ENCODE results near the gene OXTR.

OXTR gene

DNA sequence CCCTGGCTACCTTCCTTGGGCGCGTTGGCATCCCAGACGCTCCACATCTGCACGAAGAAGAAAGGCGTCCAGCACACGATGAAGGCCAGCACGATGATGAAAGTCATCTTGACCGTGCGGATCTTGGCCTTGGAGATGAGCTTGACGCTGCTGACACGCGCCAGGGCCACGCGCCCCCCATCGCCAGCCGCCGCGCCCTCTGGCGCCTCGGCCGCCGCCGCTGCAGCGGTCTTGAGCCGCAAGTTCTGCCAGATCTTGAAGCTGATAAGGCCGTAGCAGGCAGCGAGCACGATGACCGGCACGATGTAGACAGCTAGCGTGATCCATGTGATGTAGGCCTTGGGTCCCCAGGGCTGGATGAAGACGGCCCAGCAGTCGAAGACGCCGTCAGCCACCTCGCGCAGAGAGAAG lies 2.2 kb downstream of the OXTR start:
- no peak for DNase-seq

DNA sequence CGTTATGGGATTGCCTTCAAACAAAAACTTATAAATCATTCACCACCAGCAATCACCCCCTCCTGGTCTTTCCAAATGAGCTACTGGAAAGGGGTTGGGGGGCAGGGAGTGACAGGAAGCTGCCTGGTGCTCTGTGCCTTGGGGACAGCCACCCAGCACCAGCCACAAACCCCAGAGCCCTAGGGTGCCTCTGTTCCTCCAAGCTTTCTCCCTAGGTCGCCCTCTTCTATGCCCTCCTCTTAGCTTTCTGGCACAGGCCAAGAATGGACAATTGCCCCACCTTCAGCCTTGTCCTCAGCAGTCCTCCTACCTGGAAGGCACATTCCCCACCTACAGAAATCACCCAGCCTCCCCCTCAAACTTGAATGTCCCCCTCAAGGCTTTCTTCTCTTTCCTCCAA lies 3.3 kb downstream of the OXTR start:
- DNase-seq, result no peak

DNA sequence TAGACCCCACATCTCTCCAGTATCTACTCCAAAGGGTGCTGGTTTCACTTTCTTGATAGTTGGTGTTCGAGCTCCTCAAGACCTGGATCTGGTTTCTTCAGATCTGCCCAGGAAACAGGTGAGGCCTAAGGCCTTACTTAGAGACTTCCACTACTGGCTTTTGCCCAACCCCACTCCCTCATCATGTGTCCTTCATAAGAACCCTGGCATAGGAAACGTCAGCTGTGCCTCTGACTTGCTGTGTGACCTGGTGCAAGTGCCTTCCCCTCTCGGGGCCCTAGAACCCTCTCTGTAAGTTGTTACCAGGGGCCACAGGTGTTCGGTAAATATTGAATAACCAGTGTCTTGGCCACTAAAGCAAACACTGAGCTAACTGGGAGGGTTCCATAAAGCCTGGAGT lies 3.9 kb downstream of the OXTR start:
- DNase-seq, result no peak

DNA sequence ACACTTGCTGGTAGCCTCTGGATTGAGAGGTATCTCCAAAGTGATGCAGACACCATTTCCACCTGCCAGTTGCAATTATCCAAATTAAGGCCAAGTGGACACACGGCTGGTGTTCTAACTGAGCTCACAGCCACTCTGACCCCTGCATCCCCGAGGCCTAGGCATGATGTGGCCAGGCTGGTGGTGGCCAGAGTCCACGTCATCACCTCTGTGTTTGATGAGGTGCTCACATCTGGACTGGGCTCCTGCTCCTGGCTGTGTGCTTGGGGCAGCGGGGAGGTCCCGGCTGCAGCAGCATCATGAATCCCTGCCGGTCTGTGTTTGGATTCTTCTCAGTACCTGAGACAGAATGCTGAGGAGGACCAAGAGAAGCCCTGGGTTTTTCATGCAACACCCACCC lies 4.9 kb downstream of the OXTR start:
- no peak for DNase-seq

DNA sequence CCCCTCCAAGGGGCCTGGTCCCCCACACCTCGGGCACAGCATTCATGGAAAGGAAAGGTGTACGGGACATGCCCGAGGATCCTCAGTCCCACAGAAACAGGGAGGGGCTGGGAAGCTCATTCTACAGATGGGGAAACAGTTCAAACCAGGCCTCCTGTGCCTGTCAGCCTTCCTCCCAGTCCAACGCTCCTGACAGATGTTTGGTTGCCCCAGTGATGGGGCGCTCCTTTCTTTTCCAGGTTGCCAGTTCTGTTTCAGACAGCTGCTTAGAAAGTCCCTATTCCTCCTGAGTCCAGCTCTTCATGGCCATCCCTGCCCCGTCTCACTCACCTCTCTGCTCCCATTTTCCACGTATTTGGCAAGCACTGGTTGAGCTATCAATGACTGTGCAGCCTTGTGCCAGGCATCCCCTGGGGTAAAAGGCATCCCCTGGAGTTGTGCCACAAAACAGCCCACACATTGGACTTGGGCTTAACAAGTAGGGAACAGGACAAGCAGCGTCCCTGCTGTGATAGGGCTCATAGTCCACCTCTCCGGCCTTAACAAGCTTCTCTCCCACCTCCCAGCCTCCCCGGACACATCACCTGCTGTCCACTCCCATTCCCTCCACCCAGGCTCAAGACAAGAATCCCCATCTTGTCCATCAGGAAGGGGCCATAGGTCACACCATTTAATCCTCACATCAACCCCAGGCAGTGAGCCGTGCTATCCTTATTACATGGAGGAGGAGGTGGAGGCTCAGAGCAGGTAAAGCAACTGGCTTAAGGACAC lies 6.6 kb downstream of the OXTR start:
- no peak for DNase-seq

DNA sequence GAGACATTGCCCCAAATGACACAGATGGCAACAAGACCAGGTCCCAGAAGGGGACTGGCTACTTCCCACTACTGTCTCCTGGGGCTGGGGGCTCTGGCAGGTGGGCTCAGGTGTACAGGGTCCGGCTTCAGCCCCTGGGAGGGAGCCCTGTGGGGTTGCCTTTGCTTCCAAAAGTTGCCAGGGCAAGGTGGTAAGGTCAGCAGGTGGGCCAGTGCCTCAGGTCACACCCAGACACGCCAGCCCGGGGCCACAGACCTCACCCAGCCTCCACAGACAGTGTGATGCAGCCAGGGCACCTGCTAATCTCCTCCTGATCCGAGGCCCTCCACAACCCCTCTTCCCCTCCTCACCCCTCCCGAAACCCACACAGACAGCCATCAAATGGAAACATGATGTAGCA lies 7.5 kb downstream of the OXTR start:
- no peak for DNase-seq

DNA sequence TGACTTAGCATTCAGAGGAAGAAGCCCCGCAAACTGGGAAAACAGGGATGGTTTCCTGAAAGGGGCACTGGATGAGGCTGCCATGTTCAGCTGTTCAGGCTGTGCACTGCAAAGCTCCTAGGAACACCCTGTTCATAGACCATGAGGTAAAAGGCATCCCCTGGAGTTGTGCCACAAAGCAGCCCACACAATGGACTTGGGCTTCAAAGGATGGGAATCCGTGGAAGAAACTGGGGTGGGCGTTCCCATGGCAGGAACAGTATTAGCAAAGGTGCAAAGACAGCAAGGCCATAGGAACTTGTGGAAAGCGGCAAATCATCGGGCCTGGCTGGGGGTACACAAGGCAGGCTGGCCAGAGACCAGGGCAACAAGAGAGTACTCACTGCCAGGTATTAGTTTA lies 8.9 kb downstream of the OXTR start:
- no peak for DNase-seq

DNA sequence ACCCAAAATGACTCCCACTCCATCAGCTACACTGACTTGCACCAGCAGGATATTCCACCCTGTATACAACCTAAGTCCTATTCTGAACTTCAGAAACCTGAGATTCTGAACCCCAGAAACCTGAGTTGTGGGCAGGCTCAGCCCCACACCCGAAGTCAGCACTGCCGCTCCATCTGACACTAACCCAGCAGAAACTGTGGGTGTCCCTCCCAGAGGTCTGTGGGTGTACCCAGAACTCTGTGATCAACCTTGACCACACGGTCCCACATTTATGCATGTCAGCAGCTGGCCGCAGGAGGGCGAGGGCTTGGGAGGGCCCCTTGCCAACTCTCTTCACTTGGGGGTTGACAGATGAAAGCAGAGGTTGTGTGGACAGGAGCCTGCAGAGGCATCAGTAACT lies 9.3 kb downstream of the OXTR start:
- no peak for DNase-seq

DNA sequence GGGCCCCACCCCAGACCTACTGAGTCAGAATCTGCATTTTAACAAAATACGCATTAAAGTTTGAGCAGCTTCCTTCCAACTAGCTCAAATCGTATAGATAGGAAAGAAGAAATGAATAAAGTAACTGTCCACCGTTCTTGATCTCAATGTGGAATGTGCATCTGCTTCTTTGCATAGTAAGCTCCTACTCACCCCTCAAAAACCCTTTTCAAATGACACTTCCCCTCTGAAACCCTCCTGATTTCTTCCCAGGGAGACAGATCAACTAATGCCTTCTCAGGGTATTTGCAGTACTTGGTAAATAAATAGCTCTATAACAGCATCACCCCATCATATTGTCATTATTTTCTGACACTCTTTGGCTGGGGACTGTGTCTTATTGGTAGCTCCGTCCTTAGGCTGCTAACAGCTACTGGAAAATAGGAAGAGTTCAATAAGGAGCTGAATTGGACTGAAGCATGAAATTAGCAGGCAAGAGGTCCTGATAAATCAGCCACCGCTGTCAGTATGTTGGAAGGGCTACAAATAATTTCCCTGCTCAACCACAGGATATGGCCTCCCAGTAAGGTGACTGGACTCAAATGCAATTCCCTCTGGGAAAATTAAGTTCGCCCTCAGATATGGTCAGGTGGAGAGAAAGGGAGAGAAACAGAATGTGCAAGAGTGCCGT lies 10.2 kb downstream of the OXTR start:
- DNase-seq, result no peak

DNA sequence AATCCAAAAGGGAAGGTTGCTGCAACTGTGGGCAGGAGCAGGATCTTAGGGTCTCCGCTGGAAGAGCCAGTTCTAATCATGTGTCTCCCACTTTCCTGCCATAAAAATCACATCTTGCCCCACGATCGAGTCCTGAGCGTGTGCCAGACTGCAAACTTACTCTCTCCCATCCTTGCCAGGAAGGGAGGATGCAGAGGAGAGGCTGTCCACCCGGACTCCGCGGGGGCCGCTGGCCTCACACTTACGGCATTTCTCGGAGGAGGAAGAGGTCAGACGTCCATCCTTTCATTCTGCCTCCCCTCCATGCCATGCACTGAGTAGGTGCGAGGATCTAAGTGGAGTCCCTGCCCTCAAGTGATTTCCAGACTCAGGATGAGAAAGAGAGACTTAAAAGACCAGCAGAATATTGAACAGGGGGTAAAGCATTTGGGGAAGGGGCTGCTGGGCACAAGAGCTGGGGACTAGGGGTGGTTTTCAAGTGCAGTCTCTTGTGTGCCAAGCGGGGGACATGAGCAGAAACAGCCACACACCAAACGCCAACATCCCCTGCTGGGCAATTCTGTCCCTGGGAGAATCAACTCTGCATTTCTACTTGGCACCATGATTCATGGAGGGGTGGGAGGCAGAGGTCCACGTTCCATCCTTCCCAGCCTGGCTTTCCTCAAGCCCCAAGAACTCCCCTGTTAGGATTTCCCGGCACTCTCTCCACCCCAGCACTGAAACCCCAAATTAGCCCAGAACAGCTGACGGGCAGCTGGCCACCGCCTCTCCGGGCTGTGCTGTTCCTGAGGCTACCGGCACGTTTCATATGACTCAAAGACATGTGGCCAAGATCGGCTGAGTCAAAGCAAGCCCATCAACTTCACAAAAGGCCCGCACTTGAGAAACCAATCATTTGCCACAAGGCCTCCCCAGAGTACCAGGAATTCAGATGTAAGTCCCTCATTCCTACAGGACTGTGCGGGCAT lies 11.6 kb downstream of the OXTR start:
- no peak for DNase-seq

DNA sequence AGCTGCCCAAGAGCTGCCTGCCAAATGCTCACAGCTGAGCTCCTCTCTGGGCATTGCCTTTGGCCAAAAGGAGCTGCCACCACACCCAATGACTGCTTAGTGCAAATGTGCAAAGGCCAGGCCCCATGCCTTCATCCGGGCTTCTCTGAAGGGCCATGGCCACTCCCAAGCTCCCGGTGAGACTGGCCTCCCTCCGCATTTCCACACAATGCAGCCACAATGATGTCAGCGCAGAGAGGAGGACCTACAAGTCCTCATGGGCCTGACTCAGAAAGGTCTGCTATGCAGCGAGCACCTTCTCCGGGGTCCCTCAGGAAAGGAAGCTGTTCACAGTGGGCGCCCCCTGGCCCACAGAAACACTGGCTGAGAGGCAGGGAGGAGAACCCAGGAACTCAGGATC lies 12.7 kb downstream of the OXTR start:
- no peak for DNase-seq

DNA sequence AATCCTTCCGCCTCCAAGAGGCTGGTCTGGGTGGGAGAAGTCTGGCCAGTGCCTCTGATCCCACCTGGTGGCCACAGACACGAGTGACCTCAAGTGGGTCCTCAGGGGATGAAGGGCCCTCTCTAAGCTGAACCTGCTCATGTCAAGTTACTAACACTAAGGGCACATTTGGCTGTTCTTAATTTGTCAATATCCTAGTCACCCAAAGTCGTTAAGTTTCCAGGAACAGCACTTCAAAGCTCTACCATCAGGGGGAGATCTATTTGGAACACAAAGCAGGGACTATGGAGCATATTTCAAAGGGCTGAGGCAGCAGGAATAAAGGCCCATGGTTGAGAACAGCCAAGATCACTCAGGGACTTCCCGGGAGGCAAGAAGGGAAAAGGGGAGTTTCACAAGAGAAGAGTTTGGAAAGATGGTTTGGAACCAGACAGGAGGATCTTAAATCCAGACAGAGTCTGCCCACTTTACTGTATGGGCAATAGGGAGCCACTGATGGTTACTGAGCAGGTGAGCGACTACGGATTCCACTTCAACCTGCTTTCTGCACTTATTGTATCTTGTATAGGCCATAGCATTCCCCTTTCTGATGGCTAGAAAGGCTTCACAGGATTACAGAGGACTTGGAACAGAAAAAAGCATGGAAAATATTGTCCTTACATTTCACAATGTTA lies 13.7 kb downstream of the OXTR start:
- no peak for DNase-seq

DNA sequence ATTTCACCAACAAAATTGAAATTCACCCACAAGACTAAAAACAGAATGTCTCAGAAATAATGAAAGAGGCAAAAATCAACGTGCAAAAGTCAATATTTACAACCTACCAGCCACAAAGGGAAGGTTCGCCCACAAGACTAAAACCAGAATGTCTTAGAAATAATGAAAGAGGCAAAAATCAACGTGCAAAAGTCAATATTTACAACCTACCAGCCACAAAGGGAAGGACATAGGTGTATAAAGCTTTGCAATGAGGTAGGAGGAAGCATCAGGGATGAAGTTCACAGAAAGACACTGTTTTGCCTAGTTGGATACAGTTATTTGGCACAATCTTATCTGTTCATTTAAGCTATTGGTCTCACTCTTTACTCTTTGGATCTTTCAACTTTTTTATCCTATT lies 14.3 kb downstream of the OXTR start:
- DNase-seq, result no peak

DNA sequence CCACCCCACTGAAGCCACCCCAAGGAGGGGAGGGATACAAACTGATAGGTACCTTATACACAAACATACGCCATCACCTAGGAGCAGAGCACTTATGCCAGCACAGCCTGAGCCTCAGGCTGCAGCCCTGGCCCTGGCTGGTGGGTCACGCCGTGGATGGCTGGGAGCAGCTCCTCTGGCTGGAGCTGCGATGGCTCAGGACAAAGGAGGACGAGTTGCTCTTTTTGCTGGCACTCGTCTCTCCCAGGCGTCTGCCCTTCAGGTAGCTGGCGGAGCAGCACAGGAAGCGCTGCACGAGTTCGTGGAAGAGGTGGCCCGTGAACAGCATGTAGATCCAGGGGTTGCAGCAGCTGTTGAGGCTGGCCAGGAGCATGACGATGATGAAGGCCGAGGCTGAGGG lies 16.6 kb downstream of the OXTR start:
- no peak for DNase-seq

DNA sequence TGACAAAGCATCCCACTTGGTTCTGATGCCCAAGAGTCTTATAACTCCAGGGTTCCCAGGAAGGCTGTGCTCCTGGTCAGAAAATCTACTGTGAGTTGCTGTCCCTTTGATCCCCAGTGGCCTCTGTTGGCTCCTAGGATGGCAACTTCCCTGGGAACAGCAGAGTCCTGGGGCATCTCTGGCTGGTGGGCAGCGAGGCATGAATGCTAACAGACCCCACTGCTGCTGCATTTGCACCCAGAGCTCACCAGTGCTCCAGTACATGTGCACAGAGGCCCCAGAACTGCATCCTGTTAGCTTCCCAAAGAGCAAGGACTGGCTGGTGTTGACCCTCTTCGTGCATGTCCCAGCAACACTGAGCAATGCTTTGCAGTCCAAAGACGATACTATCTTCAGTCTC lies 20.1 kb downstream of the OXTR start:
- no peak for DNase-seq

DNA sequence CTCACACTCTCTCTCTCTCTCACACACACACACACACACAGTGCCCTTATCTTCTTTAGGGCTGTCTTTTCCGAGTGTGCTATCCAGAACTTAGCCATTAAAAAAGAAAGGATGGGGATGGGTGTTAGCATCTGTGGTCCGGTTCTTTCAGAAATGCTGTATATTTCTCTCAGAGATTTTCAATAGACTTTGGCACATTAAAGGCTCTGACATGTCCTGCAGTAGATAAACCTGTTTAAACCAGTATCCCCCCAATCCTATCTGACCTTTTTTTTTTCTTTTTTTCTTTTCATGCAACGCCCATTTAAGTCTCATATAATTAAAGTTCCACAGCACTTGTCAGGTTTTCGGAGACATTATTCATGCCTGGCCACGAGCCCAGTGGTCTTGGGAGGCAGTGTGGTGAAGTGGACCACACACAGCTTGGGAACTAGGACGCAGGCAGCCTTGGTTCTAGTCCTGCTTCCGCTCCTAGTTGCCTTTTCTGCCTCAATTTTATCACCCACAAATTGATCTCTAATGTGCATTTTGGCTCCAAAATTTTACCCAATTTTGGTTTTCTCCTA lies 22.6 kb downstream of the OXTR start:
- no peak for DNase-seq

DNA sequence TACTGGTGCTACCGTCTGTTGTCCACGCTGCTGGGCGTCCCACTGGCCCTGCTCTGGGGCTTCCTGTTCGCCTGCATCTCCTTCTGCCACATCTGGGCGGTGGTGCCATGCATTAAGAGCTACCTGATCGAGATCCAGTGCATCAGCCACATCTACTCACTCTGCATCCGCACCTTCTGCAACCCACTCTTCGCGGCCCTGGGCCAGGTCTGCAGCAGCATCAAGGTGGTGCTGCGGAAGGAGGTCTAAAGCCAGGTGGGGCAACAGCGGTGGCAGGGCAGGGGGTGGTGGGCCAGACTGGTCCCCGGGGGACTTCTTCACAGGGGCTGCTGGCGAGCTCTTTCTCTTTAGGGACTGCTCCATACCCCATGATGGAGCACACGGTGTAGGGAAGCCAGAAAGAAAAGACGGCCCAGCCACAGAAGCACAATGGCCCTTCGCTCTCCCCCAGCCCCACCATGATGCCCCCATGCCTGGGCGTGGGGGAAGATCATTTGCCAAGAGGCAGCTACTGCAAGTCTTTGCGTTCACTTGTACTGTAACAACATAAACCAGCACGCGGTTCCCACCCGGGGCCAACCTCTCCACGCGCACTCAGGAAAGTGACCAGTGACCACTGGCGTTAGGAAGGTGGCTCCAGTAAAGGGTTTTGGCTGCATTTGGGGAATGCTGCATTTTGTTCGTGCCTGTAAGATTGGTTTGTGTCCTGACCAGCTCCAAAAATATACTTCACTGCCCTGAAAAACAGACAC lies 23.6 kb downstream of the OXTR start:
- no peak for DNase-seq

DNA sequence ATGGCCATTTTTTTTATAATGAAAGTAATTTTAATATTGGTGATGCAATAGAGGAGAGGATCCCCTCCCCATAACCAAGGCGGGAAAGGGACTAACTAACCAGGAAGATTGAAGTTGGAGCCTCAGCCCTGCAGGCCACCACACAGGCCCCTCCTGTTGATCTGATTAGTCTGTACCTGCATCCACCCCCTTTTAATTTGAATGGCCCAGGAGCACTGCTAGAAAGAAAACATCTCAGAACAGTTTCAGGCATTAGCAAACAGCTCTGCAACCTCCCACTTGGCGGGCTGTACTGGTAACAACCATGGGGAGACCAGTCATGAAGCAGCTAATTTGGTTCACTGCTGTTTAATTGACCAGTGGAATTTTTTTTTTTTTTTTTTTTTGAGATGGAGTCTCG lies 25.5 kb downstream of the OXTR start:
- DNase-seq, result no peak

DNA sequence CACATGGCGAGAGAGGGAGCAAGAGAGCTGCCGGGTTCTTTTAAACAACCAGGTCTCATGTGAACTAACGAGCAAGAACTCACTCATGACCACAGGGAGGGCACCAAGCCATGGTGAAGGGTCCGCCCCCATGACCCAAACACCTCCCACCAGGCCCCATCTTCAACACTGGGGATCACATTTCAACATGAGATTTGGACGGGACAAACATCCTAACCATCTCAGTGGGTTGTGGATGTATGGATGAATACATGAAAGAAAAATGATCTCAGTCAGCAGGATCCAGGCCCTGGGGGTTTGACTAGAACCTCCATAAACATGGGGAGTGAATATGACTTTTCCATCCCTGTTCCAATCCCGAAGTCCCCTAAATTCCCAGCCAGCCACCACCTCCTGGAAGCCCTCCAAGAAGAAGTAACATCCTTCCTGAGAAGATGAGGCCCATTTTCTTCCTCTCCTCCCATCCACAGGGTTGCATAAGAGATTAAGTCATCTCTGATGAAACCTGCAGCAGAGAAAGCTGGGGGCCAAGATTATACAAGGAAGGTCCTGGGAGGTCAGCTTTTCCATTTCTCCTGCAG lies 26.3 kb downstream of the OXTR start:
- no peak for DNase-seq

DNA sequence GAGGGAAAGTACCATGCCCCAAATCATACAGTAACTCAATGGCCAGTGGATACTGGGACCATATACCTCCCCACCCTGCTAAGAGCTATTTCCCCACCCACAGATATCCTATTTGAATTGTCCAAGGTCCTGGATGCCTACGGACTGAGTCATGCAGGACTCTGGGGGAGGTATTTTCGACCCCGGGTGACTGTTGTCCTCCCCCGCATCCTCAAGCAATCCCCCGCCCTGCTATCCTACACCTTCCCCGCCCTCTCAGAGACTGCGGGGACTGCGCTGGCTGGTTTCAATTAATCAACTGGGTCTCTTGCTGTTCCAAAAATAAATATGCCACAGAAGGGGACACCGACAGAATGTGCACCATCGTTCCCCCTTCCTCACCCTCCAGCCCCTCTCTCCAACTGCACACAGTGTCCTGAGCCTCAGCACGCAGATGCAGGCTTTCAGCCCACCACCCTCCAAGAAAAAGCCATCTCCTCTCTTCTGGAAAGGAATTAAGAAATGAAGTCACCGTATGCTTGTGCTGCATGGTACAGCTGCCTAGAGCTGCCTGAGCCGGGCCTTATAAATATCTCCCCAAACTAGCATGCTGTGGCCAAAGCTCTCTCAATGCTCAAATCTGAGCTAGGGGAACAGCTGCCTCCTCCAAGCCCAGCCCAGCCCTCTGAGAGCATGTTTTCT lies 27.7 kb downstream of the OXTR start:
- DNase-seq, result no peak

All from activated effector memory CD4-positive, alpha-beta T cell treated with Interleukin-2 at 50 U/mL for 16 hours (primary cell).